Measurements from ENCODE around the gene APOL3.
A peak's percentile ranks its signal among the peaks of the same experiment; 100 is the strongest.

Gene APOL3

GRCh38 chr22:36149441-36149840, 11.1 kb downstream of the APOL3 start:
- Histone ChIP-seq H3K4me1 (peaks cover 0 to 29% (median 12%) of the 10 kb centered on the region in 4 donors), H3K27ac (no peak overlapping the region), H3K4me3 (no peak overlapping the region), H3K27me3 (no peaks in the 10 kb centered on the region), H3K36me3 (peaks cover 5 to 16% (median 15%) of the 10 kb centered on the region in 3 donors), H3K9me3 (no peaks in the 10 kb centered on the region)
- intact Hi-C loops (cut with DNase I; ENCODE audit: low total_unique reads): no loop called here
- TF ChIP-seq CTCF (IDR thresholded peaks at IDR 0.05): no peak
- DNase-seq: peak in 1 of 2 donors; percentile 34

DNA sequence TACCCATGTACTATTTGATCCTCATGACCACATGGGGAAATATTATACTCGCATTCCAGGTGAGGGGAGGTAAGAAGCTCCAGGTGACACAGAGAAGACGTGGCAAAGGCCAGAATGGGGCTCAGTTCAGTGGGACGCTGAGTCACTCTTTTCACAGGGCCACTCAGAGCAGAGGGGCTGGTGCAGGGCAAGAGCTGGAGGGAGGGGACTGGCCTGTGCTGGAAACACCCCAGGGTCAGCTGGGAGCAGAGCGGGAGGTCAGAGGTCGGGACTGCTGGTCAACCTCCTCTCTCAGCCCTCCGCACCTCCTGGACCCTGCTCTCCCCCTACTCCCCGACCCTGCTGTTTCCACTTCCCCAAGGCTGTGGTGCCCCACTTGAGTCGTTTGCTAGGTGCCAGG, 12.1 kb downstream of the APOL3 start:
- Histone ChIP-seq H3K4me3 (no peak overlapping the region), H3K36me3 (peaks cover 5 to 21% (median 19%) of the 10 kb centered on the region in 3 donors), H3K27ac (peak overlapping the region in 1 of 2 donors; percentile 5), H3K4me1 (peaks cover 0 to 29% (median 11%) of the 10 kb centered on the region in 4 donors), H3K9me3 (no peaks in the 10 kb centered on the region), H3K27me3 (no peaks in the 10 kb centered on the region)
- DNase-seq: peak in 1 of 2 donors; percentile 16
- TF ChIP-seq CTCF (IDR thresholded peaks at IDR 0.05): no peak
- intact Hi-C loops (cut with DNase I; ENCODE audit: low total_unique reads): no loop called here

GRCh38 chr22:36147196-36147791, 13.3 kb downstream of the APOL3 start:
- intact Hi-C loops (cut with DNase I; ENCODE audit: low total_unique reads): no loop called here
- Histone ChIP-seq H3K4me3 (no peak overlapping the region), H3K4me1 (peaks cover 0 to 29% (median 11%) of the 10 kb centered on the region in 4 donors), H3K36me3 (peaks cover 5 to 32% (median 30%) of the 10 kb centered on the region in 3 donors), H3K27me3 (no peaks in the 10 kb centered on the region), H3K9me3 (no peaks in the 10 kb centered on the region), H3K27ac (no peak overlapping the region)
- DNase-seq: peak in 1 of 2 donors; percentile 19
- no peak for TF ChIP-seq CTCF (IDR thresholded peaks at IDR 0.05)

DNA sequence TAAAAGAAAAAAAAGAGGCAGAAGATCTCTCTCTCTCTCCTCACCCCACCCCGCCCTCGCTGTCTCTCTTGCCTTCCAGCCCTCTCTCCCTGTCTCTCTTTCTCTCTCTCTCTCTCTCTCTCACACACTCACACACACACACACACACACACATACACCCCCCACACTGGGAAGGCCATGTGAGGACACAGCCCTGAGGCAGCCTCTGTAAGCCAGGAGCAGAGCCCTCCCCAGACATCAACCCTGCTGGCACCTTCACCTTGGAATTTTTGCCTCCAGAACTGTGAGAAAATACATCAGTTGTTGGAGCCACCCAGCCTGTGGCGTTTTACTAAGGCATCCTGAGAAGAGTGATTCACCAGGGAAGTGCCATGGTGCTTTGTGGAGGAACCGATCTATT, 14.7 kb downstream of the APOL3 start:
- Histone ChIP-seq H3K27me3 (no peaks in the 10 kb centered on the region), H3K4me3 (no peak overlapping the region), H3K9me3 (no peaks in the 10 kb centered on the region), H3K4me1 (peaks cover 0 to 27% (median 10%) of the 10 kb centered on the region in 4 donors), H3K27ac (no peak overlapping the region), H3K36me3 (peaks cover 5 to 44% (median 42%) of the 10 kb centered on the region in 3 donors)
- TF ChIP-seq CTCF (IDR thresholded peaks at IDR 0.05): no peak
- intact Hi-C loops (cut with DNase I; ENCODE audit: low total_unique reads): loop anchor here (2.0 kb wide), 1 partner anchor 35 kb away; no protein-coding TSS in a partner anchor
- DNase-seq: no peak

DNA sequence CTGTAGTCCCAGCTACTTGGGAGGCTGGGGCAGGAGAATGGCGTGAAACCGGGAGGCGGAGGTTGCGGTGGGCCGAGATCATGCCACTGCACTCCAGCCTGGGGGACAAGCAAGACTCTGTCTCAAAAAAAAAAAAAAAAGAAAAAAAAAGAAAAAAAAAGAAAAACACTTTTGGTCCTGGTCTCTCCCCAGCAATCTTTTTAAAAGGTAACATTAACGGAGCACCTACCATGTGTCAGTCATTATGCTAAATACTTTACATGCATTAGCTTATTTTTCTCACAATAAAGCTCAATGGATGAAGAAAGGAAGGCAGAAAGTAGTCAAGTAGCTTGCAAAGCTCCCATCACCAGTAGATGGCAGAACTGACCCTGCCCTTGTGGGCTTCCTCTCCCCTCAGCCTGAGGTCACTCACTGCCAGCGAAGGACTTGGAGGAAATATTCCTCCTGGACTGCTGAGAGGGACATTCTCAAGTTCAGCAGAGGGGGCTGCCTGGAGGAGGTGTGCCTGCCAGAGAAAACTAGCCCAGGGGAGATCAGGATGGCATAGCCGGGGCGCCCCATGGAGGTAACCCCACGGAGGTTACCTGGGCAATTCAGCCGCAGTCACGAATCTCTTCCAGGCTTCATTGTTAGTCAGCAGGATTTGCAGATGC, 15.5 kb downstream of the APOL3 start:
- DNase-seq: peak; percentile 63 to 78
- peak; percentile 76 to 86 for TF ChIP-seq CTCF (IDR thresholded peaks at IDR 0.05)
- Histone ChIP-seq H3K36me3 (peaks cover 5 to 51% (median 47%) of the 10 kb centered on the region in 3 donors), H3K9me3 (no peaks in the 10 kb centered on the region), H3K4me3 (no peak overlapping the region), H3K4me1 (peaks cover 0 to 21% (median 4%) of the 10 kb centered on the region in 4 donors), H3K27me3 (no peaks in the 10 kb centered on the region), H3K27ac (no peak overlapping the region)
- intact Hi-C loops (cut with DNase I; ENCODE audit: low total_unique reads): loop anchor here (2.0 kb wide), 1 partner anchor 36 kb away; no protein-coding TSS in a partner anchor

Data from tibial artery (tissue), 4 donors.